HepG2 (cell line): ENCODE measurements around the gene RHEBL1. TPM values are rescaled to one million over a fixed set of nuclear protein-coding genes. Genes with fewer than 3 reads are reported as not detected.

Experiments used
- ATF1 ChIP-seq: IDR thresholded peaks from 2 replicates; pipeline ENCODE4 v1.6.1; 2016; ENCODE audit warnings: mild to moderate bottlenecking, control low read depth
- MYC ChIP-seq: sonication (generic); formaldehyde crosslinking; IDR thresholded peaks from 2 replicates; pipeline ENCODE4 v1.9.0; 2021; ENCODE audit warnings: missing genetic modification reagents, borderline replicate concordance
- RXRA ChIP-seq: sonication (generic); formaldehyde crosslinking; IDR thresholded peaks from 2 replicates; pipeline ENCODE4 v1.5.1; 2020; ENCODE audit warnings: missing genetic modification reagents
- TAF15 ChIP-seq: fragments of 200-400 bp; formaldehyde crosslinking; IDR thresholded peaks from one replicate; pipeline ENCODE4 v1.6.1; 2018; ENCODE audit warnings: mild to moderate bottlenecking, low read depth, low read length; ENCODE audit not compliant: poor library complexity, severe bottlenecking
- TARDBP ChIP-seq: sonication (generic); formaldehyde crosslinking; IDR thresholded peaks from 2 replicates; pipeline ENCODE4 v1.8.0; 2022; ENCODE audit warnings: mild to moderate bottlenecking, missing genetic modification reagents
- WIZ ChIP-seq: sonication (generic); formaldehyde crosslinking; IDR thresholded peaks from 2 replicates; pipeline ENCODE4 v1.5.1; 2020; ENCODE audit warnings: mild to moderate bottlenecking, missing genetic modification reagents
- ZBTB3 ChIP-seq: sonication (generic); formaldehyde crosslinking; IDR thresholded peaks from 2 replicates; pipeline ENCODE4 v1.4.0; 2020; ENCODE audit warnings: low read depth, mild to moderate bottlenecking, moderate library complexity, missing genetic modification reagents, borderline replicate concordance
- ZNF12 ChIP-seq: sonication (generic); formaldehyde crosslinking; IDR thresholded peaks from 2 replicates; pipeline ENCODE4 v1.5.0; 2020; ENCODE audit warnings: missing genetic modification reagents
- ZNF224 ChIP-seq: sonication (generic); formaldehyde crosslinking; IDR thresholded peaks from 2 replicates; pipeline ENCODE4 v1.5.0; 2020; ENCODE audit warnings: mild to moderate bottlenecking, missing genetic modification reagents
- ZNF33A ChIP-seq: sonication (generic); formaldehyde crosslinking; IDR thresholded peaks from 2 replicates; pipeline ENCODE4 v1.5.1; 2020; ENCODE audit warnings: missing genetic modification reagents, mild to moderate bottlenecking, moderate library complexity, borderline replicate concordance
- ZNF616 ChIP-seq: sonication (generic); formaldehyde crosslinking; IDR thresholded peaks from 2 replicates; pipeline ENCODE4 v1.5.0; 2020; ENCODE audit warnings: low read depth, mild to moderate bottlenecking, missing genetic modification reagents
- ZSCAN29 ChIP-seq: sonication (generic); formaldehyde crosslinking; conservative IDR thresholded peaks from 2 replicates; pipeline ENCODE4 v1.4.0; 2020; ENCODE audit warnings: mild to moderate bottlenecking, missing genetic modification reagents
- polyA plus RNA-seq, 8 experiments: library from polyadenylated mRNA; depleted of rRNA in 3 of 8; stranded (reverse) in 7 of 8; unstranded in 1 of 8; fragments of >200 nt; fragmentation: Illumina TruSeq in 4 of 8; extraction: Trizol in 4 of 8; gene quantifications; 2 replicates each; pipeline versions ENCODE4 v1.2.1 to v1.2.3, GENCODE V29; 2011 to 2016; ENCODE audit warnings: low read depth in 4 of 8, missing spikeins in 1 of 8, mixed read lengths in 1 of 8; ENCODE audit not compliant: insufficient read depth in 1 of 8
- total RNA-seq, 5 experiments: library from RNA; depleted of rRNA; stranded (reverse); fragments of >200 nt; fragmentation: Illumina TruSeq; extraction: Trizol; gene quantifications; 2 replicates each; pipeline ENCODE4 v1.2.3, GENCODE V29; 2016; ENCODE audit warnings: low read depth in 1 of 5
- TF ChIP-seq, protein P1 (sequence below): sonication (generic); formaldehyde crosslinking; IDR thresholded peaks from 2 replicates; pipeline ENCODE4 v1.4.0; 2020; ENCODE audit warnings: mild to moderate bottlenecking, missing genetic modification reagents
- TF ChIP-seq, protein P2 (sequence below): sonication (generic); formaldehyde crosslinking; IDR thresholded peaks from 2 replicates; pipeline ENCODE4 v1.4.0; 2020; ENCODE audit warnings: missing genetic modification reagents, mild to moderate bottlenecking, borderline replicate concordance
- TF ChIP-seq, protein P3 (sequence below): sonication (generic); formaldehyde crosslinking; IDR thresholded peaks from 2 replicates; pipeline ENCODE4 v1.8.0; 2022; ENCODE audit warnings: missing genetic modification reagents, mild to moderate bottlenecking, inconsistent platforms, borderline replicate concordance

The RHEBL1 gene
- total and polyA plus RNA-seq, 2 of the 13 experiments (the other 11 are each of a cell fraction or from before 2014, with no cell fraction given) = 1.4 to 2.5 TPM

DNA sequence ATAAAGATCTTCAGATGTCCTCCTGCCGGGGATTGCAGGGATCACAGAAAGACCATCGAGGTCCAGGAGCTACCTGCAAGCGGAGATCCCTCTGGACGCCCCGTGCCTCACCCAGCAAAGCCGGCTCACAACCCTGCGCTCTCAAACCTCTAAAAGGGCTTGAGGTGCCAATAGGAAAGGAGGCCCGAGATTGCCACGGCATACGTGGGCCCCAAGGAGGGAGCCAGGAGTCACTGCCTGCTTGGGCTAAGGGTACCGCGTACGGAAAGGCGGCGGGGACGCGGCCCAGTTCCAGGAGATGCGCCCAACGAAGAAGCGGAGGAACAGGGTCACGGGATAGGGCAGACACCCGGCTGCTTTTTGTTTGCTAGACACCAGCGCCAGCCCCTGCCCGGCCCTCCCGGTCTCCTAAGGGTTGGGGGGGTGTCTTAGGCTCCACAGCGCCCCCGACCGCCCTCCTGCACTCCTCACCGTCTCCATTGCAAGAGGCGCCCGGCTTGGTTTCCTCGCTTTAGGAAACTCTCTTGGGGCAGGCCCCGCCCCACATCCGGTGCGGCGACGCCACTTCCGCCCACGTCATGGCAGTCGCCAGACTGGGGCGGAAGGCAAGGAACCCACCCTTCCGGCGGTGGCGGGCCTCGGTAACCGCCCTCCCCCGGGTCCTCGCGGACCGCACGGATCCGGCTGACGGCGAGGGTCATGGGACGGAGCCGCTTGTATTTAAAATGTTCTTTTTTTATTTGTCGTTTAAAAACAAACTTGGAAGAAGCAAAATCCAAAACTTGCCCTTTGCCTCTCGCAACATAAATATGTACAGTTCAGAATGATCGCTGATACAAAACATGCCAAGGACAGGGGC, 51.3 kb downstream of the RHEBL1 start, which contains the start of gene PRKAG1 (continued):
- TF ChIP-seq, protein P1, sequence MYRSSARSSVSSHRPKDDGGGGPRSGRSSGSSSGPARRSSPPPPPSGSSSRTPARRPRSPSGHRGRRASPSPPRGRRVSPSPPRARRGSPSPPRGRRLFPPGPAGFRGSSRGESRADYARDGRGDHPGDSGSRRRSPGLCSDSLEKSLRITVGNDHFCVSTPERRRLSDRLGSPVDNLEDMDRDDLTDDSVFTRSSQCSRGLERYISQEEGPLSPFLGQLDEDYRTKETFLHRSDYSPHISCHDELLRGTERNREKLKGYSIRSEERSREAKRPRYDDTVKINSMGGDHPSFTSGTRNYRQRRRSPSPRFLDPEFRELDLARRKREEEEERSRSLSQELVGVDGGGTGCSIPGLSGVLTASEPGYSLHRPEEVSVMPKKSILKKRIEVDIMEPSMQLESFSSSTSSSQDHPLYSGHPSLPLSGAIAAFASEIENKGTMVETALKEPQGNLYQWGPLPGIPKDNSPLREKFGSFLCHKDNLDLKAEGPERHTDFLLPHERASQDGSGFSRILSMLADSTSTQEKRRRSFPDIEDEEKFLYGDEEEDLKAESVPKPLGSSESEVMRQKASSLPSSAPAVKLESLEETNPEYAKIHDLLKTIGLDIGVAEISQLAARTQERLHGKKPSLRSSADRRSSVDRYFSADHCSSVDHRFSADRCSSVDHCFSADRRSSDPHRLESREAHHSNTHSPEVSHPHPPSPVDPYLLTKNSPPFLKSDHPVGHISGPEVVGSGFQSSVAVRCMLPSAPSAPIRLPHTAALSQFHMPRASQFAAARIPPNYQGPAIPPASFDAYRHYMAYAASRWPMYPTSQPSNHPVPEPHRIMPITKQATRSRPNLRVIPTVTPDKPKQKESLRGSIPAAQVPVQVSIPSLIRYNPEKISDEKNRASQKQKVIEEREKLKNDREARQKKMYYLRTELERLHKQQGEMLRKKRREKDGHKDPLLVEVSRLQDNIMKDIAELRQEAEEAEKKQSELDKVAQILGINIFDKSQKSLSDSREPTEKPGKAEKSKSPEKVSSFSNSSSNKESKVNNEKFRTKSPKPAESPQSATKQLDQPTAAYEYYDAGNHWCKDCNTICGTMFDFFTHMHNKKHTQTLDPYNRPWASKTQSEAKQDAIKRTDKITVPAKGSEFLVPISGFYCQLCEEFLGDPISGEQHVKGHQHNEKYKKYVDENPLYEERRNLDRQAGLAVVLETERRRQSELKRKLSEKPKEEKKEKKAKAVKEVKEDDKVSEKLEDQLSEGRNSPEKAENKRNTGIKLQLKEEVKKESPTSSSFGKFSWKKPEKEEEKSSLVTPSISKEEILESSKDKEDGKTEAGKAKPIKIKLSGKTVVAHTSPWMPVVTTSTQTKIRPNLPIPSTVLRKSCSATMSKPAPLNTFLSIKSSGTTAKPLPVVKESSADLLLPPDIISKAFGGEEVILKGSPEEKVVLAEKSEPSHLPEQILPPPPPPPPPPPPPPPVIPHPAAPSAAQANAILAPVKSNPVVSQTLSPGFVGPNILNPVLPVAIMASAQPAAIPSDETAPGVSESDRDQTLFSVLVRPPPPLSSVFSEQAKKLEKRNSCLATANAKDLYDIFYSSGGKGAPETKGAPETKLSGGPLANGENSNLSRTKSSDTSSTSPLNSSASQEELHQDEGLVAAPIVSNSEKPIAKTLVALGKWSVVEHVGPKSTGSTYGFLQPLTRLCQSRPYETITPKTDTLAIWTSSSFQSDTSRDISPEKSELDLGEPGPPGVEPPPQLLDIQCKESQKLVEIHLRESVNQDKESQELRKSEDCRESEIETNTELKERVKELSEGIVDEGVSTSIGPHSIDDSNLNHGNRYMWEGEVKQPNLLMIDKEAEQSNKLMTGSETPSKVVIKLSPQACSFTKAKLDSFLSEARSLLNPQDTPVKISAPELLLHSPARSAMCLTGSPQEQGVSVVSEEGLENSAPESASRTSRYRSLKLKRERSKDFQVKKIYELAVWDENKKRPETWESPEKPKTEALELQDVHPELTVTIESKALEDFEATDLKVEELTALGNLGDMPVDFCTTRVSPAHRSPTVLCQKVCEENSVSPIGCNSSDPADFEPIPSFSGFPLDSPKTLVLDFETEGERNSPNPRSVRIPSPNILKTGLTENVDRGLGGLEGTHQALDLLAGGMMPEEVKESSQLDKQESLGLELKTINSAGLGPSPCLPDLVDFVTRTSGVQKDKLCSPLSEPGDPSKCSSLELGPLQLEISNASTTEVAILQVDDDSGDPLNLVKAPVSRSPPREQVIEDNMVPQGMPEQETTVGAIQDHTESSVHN (CRISPR knock-in tag) = no peak
- TF ChIP-seq, protein P2, sequence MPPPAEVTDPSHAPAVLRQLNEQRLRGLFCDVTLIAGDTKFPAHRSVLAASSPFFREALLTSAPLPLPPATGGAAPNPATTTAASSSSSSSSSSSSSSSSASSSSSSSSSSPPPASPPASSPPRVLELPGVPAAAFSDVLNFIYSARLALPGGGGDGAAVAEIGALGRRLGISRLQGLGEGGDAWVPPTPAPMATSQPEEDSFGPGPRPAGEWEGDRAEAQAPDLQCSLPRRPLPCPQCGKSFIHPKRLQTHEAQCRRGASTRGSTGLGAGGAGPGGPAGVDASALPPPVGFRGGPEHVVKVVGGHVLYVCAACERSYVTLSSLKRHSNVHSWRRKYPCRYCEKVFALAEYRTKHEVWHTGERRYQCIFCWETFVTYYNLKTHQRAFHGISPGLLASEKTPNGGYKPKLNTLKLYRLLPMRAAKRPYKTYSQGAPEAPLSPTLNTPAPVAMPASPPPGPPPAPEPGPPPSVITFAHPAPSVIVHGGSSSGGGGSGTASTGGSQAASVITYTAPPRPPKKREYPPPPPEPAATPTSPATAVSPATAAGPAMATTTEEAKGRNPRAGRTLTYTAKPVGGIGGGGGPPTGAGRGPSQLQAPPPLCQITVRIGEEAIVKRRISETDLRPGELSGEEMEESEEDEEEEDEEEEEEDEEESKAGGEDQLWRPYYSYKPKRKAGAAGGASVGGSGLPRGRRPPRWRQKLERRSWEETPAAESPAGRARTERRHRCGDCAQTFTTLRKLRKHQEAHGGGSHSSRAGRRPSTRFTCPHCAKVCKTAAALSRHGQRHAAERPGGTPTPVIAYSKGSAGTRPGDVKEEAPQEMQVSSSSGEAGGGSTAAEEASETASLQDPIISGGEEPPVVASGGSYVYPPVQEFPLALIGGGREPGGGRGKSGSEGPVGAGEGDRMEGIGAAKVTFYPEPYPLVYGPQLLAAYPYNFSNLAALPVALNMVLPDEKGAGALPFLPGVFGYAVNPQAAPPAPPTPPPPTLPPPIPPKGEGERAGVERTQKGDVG (CRISPR knock-in tag) = 0 out of 2 replicates have a peak, but pooled peaks have one; percentile 72
- TF ChIP-seq TAF15 (peak; percentile 75), RXRA (CRISPR knock-in tag) (no peak; the same call in 1 of the 2 replicates), ZSCAN29 (no peak), WIZ (CRISPR knock-in tag) (0 out of 2 replicates have a peak, but pooled peaks have one; percentile 38), ZNF616 (no peak), ZNF224 (CRISPR knock-in tag) (no peak; the same call in 1 of the 2 replicates), TARDBP (CRISPR knock-in tag) (no peak), ATF1 (CRISPR knock-in tag) (peak; percentile 90), ZNF33A (CRISPR knock-in tag) (no peak), ZBTB3 (CRISPR knock-in tag) (no peak), MYC (CRISPR knock-in tag) (no peak; the same call in 1 of the 2 replicates), ZNF12 (CRISPR knock-in tag) (no peak)
- TF ChIP-seq, protein P3, sequence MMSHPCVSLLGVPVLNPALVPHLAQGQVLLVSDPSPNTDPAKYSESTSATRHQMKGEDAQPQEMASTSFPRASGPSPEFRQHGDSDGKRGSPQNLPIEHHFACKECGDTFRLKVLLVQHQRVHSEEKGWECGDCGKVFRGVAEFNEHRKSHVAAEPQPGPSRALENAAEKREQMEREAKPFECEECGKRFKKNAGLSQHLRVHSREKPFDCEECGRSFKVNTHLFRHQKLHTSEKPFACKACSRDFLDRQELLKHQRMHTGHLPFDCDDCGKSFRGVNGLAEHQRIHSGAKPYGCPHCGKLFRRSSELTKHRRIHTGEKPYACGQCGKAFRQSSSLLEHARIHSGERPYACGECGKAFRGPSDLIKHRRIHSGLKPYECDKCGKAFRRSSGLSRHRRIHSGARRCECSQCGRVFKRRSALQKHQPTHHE = 0 out of 2 replicates have a peak, but pooled peaks have one; percentile 42
